Measurements from ENCODE around the gene ZNF827. TPM values are rescaled to one million over a fixed set of nuclear protein-coding genes. Genes with fewer than 3 reads are reported as not detected.

ZNF827 gene
- total and polyA plus RNA-seq, 2 experiments from 2014 or later = 20.3 to 33.1 TPM

- Histone ChIP-seq H3K27me3 (ENCODE audit: insufficient read depth) (no peaks in the 10 kb centered on the region), H3K4me3 (no peak overlapping the region), H3K79me2 (replicated peaks; ENCODE audit: insufficient read depth) (no peaks in the 10 kb centered on the region), H3F3A (replicated peaks; ENCODE audit: low read depth) (peaks cover 4% of the 10 kb centered on the region; the same call in 1 of the 2 replicates), H3K36me3 (ENCODE audit: insufficient read depth) (peaks cover 8% of the 10 kb centered on the region; the same call in 1 of the 2 replicates), H4K20me1 (replicated peaks; ENCODE audit: insufficient read depth) (no peaks in the 10 kb centered on the region), H2AFZ (no peak overlapping the region), H3K27ac (ENCODE audit: low read depth) (peak overlapping the region; percentile 99; the same call in 1 of the 2 replicates), H3K4me2 (no peak overlapping the region), H3K9me2 (ENCODE audit: insufficient read depth) (no peaks in the 10 kb centered on the region), H3K4me1 (ENCODE audit: insufficient read depth) (peaks cover 37% of the 10 kb centered on the region)
- DNase-seq (ENCODE audit: low spot score) (no peak), ATAC-seq (no peak; the same call in 2 of the 3 replicates)
- no peak overlapping the region for H3K4me3 Mint-ChIP-seq
- H3K36me3 Mint-ChIP-seq (ENCODE audit: low read depth) = peaks cover 72% of the 10 kb centered on the region
- peak overlapping the region; percentile 96 for H3K27ac Mint-ChIP-seq
- H3K4me1 Mint-ChIP-seq = peaks cover 73% of the 10 kb centered on the region
- peaks cover 10% of the 10 kb centered on the region; the same call in 2 of the 3 replicates for H3K9me3 Mint-ChIP-seq
- H3K27me3 Mint-ChIP-seq (ENCODE audit: insufficient read depth, low read depth, poor library complexity) = peaks cover 16% of the 10 kb centered on the region
- TF ChIP-seq POLR2AphosphoS5 (IDR thresholded peaks at IDR 0.05; ENCODE audit: low read depth) (no peak), CTCF (conservative IDR thresholded peaks at IDR 0.05; ENCODE audit: low read depth in 2 of 2) (peak in 1 of 2 experiments; percentile 49; a peak in 3 of 4 replicates), NANOG (IDR thresholded peaks at IDR 0.05; ENCODE audit: borderline replicate concordance) (no peak)
These were observed 98.4 kb downstream of the ZNF827 start for GRCh38 chr4:145840162-145840768.

DNA sequence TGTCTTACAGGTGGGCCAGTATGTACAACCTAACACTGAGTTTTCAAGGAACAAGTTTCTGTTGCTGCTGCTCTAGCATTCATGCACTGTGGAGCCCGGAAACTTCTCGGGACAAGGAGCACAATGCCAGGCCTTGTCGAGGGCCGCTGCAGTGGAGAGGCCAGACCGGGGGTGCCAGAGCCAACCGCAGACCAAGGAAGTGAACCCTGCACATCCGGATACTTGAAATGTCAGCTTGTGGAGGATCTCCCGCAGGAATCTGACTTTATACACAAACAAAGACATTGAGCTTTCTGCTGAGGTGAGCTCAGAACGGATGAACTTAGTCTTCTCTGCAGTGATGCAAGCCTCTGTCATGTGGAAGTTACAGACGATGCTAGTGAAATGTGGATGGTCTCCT, 99.5 kb downstream of the ZNF827 start:
- DNase-seq (ENCODE audit: low spot score) (peak; percentile 42), ATAC-seq (peak; percentile 66)
- H3K27ac ChIP-seq (ENCODE audit: low read depth) = peak overlapping the region; percentile 99
- peak overlapping the region; percentile 52; the same call in 1 of the 2 replicates for H3K4me2 ChIP-seq
- peaks cover 4% of the 10 kb centered on the region; the same call in 1 of the 2 replicates for H3F3A ChIP-seq (replicated peaks; ENCODE audit: low read depth)
- no peaks in the 10 kb centered on the region for H4K20me1 ChIP-seq (replicated peaks; ENCODE audit: insufficient read depth)
- H3K4me3 ChIP-seq = no peak overlapping the region
- Mint-ChIP-seq H3K36me3 (ENCODE audit: low read depth) (peaks cover 73% of the 10 kb centered on the region), H3K9me3 (peaks cover 21% of the 10 kb centered on the region), H3K27me3 (ENCODE audit: insufficient read depth, low read depth, poor library complexity) (peaks cover 18% of the 10 kb centered on the region), H3K4me3 (no peak overlapping the region), H3K27ac (peak overlapping the region; percentile 96), H3K4me1 (peaks cover 72% of the 10 kb centered on the region)
- no peaks in the 10 kb centered on the region for H3K79me2 ChIP-seq (replicated peaks; ENCODE audit: insufficient read depth)
- H3K27me3 ChIP-seq (ENCODE audit: insufficient read depth) = no peaks in the 10 kb centered on the region
- peaks cover 8% of the 10 kb centered on the region; the same call in 1 of the 2 replicates for H3K36me3 ChIP-seq (ENCODE audit: insufficient read depth)
- peaks cover 37% of the 10 kb centered on the region for H3K4me1 ChIP-seq (ENCODE audit: insufficient read depth)
- no peak overlapping the region for H2AFZ ChIP-seq
- no peaks in the 10 kb centered on the region for H3K9me2 ChIP-seq (ENCODE audit: insufficient read depth)
- no peak for TF ChIP-seq ZNF331 (CRISPR knock-in tag; IDR thresholded peaks at IDR 0.05; ENCODE audit: low read depth)
- no peak for TF ChIP-seq CREB1 (CRISPR knock-in tag; IDR thresholded peaks at IDR 0.05; ENCODE audit: low read depth)
- TF ChIP-seq REST (IDR thresholded peaks at IDR 0.05; ENCODE audit: unreplicated experiment) = no peak
- TF ChIP-seq ZNF114 (CRISPR knock-in tag; IDR thresholded peaks at IDR 0.05) = no peak
- no peak for TF ChIP-seq STAT1 (IDR thresholded peaks at IDR 0.05; ENCODE audit: unreplicated experiment)
- TF ChIP-seq ZNF462 (CRISPR knock-in tag; IDR thresholded peaks at IDR 0.05) = no peak
- no peak for TF ChIP-seq POLR2AphosphoS5 (IDR thresholded peaks at IDR 0.05; ENCODE audit: low read depth)
- TF ChIP-seq NANOG (IDR thresholded peaks at IDR 0.05; ENCODE audit: borderline replicate concordance) = no peak

All from GM23338 (cell line).